IPS-20b (cell line): ENCODE results near the gene HAVCR1.
"Not testable (repeated sequence)": the region's sequence is repeated elsewhere in the genome, so short reads cannot be mapped to it uniquely, and the experiment has no call there.

ENCODE experiments used
- H3K27ac ChIP-seq: one replicate; pipeline ENCODE4 v1.5.1; 2013; ENCODE audit warnings: low read length
- H3K27me3 ChIP-seq: 2 replicates; pipeline ENCODE4 v1.6.1; 2013; ENCODE audit warnings: mild to moderate bottlenecking, low read length, inconsistent platforms; ENCODE audit not compliant: insufficient read depth
- H3K36me3 ChIP-seq: 2 replicates; pipeline ENCODE4 v1.6.1; 2013; ENCODE audit warnings: low read depth, mild to moderate bottlenecking, inconsistent platforms, low read length, moderate library complexity; ENCODE audit not compliant: insufficient read depth
- H3K4me1 ChIP-seq: 2 replicates; pipeline ENCODE4 v1.6.1; 2013; ENCODE audit warnings: mild to moderate bottlenecking, control low read depth, inconsistent platforms, low read length, moderate library complexity; ENCODE audit not compliant: insufficient read depth
- H3K4me3 ChIP-seq: 2 replicates; pipeline ENCODE4 v1.5.1; 2013; ENCODE audit warnings: mild to moderate bottlenecking, low read length, inconsistent platforms
- H3K9ac ChIP-seq: 2 replicates; pipeline ENCODE4 v1.6.1; 2013; ENCODE audit warnings: low read depth, mild to moderate bottlenecking, inconsistent platforms, low read length, moderate library complexity
- H3K9me3 ChIP-seq: 2 replicates; pipeline ENCODE4 v1.6.1; 2013; ENCODE audit warnings: mild to moderate bottlenecking, low read depth, low read length, inconsistent platforms; ENCODE audit not compliant: insufficient read depth

Gene HAVCR1

GRCh38 chr5:157068785-157069184 is 9.9 kb upstream of the HAVCR1 start:
- H3K27me3 ChIP-seq, result no peaks in the 10 kb centered on the region
- no peaks in the 10 kb centered on the region for H3K4me1 ChIP-seq
- H3K4me3 ChIP-seq, result no peak overlapping the region
- H3K9me3 ChIP-seq, result no peaks in the 10 kb centered on the region
- no peaks in the 10 kb centered on the region for H3K36me3 ChIP-seq
- H3K27ac ChIP-seq, result no peak overlapping the region
- no peak overlapping the region for H3K9ac ChIP-seq

GRCh38 chr5:157068339-157068738 is 9.4 kb upstream of the HAVCR1 start:
- Histone ChIP-seq H3K4me3 (no peak overlapping the region), H3K36me3 (no peaks in the 10 kb centered on the region), H3K4me1 (no peaks in the 10 kb centered on the region), H3K27me3 (no peaks in the 10 kb centered on the region), H3K9ac (no peak overlapping the region), H3K9me3 (no peaks in the 10 kb centered on the region), H3K27ac (no peak overlapping the region)

- Histone ChIP-seq H3K27ac (no peak overlapping the region), H3K36me3 (no peaks in the 10 kb centered on the region), H3K4me3 (no peak overlapping the region), H3K4me1 (no peaks in the 10 kb centered on the region), H3K9ac (no peak overlapping the region), H3K27me3 (no peaks in the 10 kb centered on the region), H3K9me3 (no peaks in the 10 kb centered on the region)
Observed at GRCh38 chr5:157067005-157067404, 8.1 kb upstream of the HAVCR1 start.

- Histone ChIP-seq H3K4me1 (no peaks in the 10 kb centered on the region), H3K9ac (no peak overlapping the region), H3K4me3 (no peak overlapping the region), H3K36me3 (no peaks in the 10 kb centered on the region), H3K27ac (no peak overlapping the region), H3K9me3 (no peaks in the 10 kb centered on the region), H3K27me3 (no peaks in the 10 kb centered on the region)
Observed at GRCh38 chr5:157066080-157066479, 7.2 kb upstream of the HAVCR1 start.

- no peaks in the 10 kb centered on the region for H3K4me1 ChIP-seq
- H3K4me3 ChIP-seq, result no peak overlapping the region
- H3K36me3 ChIP-seq, result no peaks in the 10 kb centered on the region
- H3K27ac ChIP-seq, result no peak overlapping the region
- no peak overlapping the region for H3K9ac ChIP-seq
- no peaks in the 10 kb centered on the region for H3K27me3 ChIP-seq
- H3K9me3 ChIP-seq, result no peaks in the 10 kb centered on the region
Observed at GRCh38 chr5:157063776-157064430, 5.0 kb upstream of the HAVCR1 start.

- H3K27me3 ChIP-seq, result no peaks in the 10 kb centered on the region
- no peaks in the 10 kb centered on the region for H3K4me1 ChIP-seq
- H3K9me3 ChIP-seq, result no peaks in the 10 kb centered on the region
- no peak overlapping the region for H3K9ac ChIP-seq
- no peak overlapping the region for H3K4me3 ChIP-seq
- H3K27ac ChIP-seq, result no peak overlapping the region
- H3K36me3 ChIP-seq, result no peaks in the 10 kb centered on the region
Observed at GRCh38 chr5:157059891-157060290, 975 bp upstream of the HAVCR1 start.

- Histone ChIP-seq H3K27me3 (no peaks in the 10 kb centered on the region), H3K9me3 (no peaks in the 10 kb centered on the region), H3K4me3 (no peak overlapping the region), H3K4me1 (no peaks in the 10 kb centered on the region), H3K9ac (no peak overlapping the region), H3K36me3 (no peaks in the 10 kb centered on the region), H3K27ac (no peak overlapping the region)
Observed at GRCh38 chr5:157057459-157058370, 1.2 kb downstream of the HAVCR1 start.

GRCh38 chr5:157056848-157057247 is 2.1 kb downstream of the HAVCR1 start:
- not testable (repeated sequence) for H3K27me3 ChIP-seq, H3K27ac ChIP-seq, H3K9ac ChIP-seq, H3K9me3 ChIP-seq, H3K36me3 ChIP-seq, H3K4me1 ChIP-seq, H3K4me3 ChIP-seq

GRCh38 chr5:157051604-157052245 is 7.2 kb downstream of the HAVCR1 start:
- peaks cover 12% of the 10 kb centered on the region for H3K4me1 ChIP-seq
- H3K9me3 ChIP-seq, result no peaks in the 10 kb centered on the region
- H3K4me3 ChIP-seq, result no peak overlapping the region
- H3K36me3 ChIP-seq, result no peaks in the 10 kb centered on the region
- H3K27me3 ChIP-seq, result no peaks in the 10 kb centered on the region
- no peak overlapping the region for H3K9ac ChIP-seq
- H3K27ac ChIP-seq, result no peak overlapping the region

- H3K4me1 ChIP-seq, result peaks cover 12% of the 10 kb centered on the region
- H3K27me3 ChIP-seq, result no peaks in the 10 kb centered on the region
- H3K4me3 ChIP-seq, result no peak overlapping the region
- no peaks in the 10 kb centered on the region for H3K9me3 ChIP-seq
- no peak overlapping the region for H3K9ac ChIP-seq
- H3K27ac ChIP-seq, result no peak overlapping the region
- H3K36me3 ChIP-seq, result no peaks in the 10 kb centered on the region
Observed at GRCh38 chr5:157050050-157050449, 8.9 kb downstream of the HAVCR1 start.

- Histone ChIP-seq H3K27ac (no peak overlapping the region), H3K9me3 (no peaks in the 10 kb centered on the region), H3K36me3 (no peaks in the 10 kb centered on the region), H3K4me1 (peaks cover 12% of the 10 kb centered on the region), H3K27me3 (no peaks in the 10 kb centered on the region), H3K4me3 (no peak overlapping the region), H3K9ac (no peak overlapping the region)
Observed at GRCh38 chr5:157049605-157050004, 9.3 kb downstream of the HAVCR1 start.

GRCh38 chr5:157047898-157048297 is 11.0 kb downstream of the HAVCR1 start:
- Histone ChIP-seq H3K27me3 (no peaks in the 10 kb centered on the region), H3K36me3 (no peaks in the 10 kb centered on the region), H3K4me3 (no peak overlapping the region), H3K27ac (no peak overlapping the region), H3K9ac (no peak overlapping the region), H3K9me3 (no peaks in the 10 kb centered on the region), H3K4me1 (peaks cover 12% of the 10 kb centered on the region)
